ENCODE data around the gene MAGI1. TPM values are rescaled to one million over a fixed set of nuclear protein-coding genes. Genes with fewer than 3 reads are reported as not detected.

MAGI1 gene
- total RNA-seq, 1 experiment from 2014 or later = 58.2 TPM

DNA sequence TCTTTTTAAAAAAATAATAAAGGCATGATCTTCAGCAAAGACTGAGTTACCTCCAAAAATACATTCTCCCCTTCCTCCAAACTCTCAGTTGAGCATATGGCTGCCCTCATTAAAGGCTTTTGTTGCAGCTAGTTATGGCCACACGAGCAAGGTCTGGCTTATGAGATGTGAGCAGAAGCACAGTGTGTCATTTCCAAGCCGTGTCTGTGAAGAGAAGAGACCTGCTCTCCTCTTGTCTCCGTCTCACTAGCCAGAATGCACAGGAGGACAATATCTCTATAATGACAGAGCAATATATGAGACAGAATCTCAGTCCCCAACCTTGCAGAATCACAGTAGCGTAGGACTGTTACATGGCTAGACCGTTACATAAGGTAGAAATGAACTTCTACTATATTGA lies 152.3 kb downstream of the MAGI1 start:
- TF ChIP-seq ZNF396 (CRISPR knock-in tag; IDR thresholded peaks at IDR 0.05; ENCODE audit: borderline replicate concordance) = no peak
- TF ChIP-seq, protein P1, sequence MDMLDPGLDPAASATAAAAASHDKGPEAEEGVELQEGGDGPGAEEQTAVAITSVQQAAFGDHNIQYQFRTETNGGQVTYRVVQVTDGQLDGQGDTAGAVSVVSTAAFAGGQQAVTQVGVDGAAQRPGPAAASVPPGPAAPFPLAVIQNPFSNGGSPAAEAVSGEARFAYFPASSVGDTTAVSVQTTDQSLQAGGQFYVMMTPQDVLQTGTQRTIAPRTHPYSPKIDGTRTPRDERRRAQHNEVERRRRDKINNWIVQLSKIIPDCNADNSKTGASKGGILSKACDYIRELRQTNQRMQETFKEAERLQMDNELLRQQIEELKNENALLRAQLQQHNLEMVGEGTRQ (CRISPR knock-in tag; IDR thresholded peaks at IDR 0.05) = no peak
- TF ChIP-seq SMAD3 (CRISPR knock-in tag; IDR thresholded peaks at IDR 0.05; ENCODE audit: borderline replicate concordance) = no peak
- TF ChIP-seq ZBTB21 (CRISPR knock-in tag; IDR thresholded peaks at IDR 0.05; ENCODE audit: borderline replicate concordance) = no peak
- TF ChIP-seq, protein P2, sequence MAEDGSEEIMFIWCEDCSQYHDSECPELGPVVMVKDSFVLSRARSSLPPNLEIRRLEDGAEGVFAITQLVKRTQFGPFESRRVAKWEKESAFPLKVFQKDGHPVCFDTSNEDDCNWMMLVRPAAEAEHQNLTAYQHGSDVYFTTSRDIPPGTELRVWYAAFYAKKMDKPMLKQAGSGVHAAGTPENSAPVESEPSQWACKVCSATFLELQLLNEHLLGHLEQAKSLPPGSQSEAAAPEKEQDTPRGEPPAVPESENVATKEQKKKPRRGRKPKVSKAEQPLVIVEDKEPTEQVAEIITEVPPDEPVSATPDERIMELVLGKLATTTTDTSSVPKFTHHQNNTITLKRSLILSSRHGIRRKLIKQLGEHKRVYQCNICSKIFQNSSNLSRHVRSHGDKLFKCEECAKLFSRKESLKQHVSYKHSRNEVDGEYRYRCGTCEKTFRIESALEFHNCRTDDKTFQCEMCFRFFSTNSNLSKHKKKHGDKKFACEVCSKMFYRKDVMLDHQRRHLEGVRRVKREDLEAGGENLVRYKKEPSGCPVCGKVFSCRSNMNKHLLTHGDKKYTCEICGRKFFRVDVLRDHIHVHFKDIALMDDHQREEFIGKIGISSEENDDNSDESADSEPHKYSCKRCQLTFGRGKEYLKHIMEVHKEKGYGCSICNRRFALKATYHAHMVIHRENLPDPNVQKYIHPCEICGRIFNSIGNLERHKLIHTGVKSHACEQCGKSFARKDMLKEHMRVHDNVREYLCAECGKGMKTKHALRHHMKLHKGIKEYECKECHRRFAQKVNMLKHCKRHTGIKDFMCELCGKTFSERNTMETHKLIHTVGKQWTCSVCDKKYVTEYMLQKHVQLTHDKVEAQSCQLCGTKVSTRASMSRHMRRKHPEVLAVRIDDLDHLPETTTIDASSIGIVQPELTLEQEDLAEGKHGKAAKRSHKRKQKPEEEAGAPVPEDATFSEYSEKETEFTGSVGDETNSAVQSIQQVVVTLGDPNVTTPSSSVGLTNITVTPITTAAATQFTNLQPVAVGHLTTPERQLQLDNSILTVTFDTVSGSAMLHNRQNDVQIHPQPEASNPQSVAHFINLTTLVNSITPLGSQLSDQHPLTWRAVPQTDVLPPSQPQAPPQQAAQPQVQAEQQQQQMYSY (CRISPR knock-in tag; IDR thresholded peaks at IDR 0.05) = no peak
- TF ChIP-seq, protein P3, sequence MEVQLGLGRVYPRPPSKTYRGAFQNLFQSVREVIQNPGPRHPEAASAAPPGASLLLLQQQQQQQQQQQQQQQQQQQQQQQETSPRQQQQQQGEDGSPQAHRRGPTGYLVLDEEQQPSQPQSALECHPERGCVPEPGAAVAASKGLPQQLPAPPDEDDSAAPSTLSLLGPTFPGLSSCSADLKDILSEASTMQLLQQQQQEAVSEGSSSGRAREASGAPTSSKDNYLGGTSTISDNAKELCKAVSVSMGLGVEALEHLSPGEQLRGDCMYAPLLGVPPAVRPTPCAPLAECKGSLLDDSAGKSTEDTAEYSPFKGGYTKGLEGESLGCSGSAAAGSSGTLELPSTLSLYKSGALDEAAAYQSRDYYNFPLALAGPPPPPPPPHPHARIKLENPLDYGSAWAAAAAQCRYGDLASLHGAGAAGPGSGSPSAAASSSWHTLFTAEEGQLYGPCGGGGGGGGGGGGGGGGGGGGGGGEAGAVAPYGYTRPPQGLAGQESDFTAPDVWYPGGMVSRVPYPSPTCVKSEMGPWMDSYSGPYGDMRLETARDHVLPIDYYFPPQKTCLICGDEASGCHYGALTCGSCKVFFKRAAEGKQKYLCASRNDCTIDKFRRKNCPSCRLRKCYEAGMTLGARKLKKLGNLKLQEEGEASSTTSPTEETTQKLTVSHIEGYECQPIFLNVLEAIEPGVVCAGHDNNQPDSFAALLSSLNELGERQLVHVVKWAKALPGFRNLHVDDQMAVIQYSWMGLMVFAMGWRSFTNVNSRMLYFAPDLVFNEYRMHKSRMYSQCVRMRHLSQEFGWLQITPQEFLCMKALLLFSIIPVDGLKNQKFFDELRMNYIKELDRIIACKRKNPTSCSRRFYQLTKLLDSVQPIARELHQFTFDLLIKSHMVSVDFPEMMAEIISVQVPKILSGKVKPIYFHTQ (CRISPR knock-in tag; IDR thresholded peaks at IDR 0.05) = no peak
- Mint-ChIP-seq H3K4me3 (no peak overlapping the region), H3K27me3 (ENCODE audit: low read depth) (no peaks in the 10 kb centered on the region), H3K27ac (no peak overlapping the region), H3K4me1 (peaks cover 48% of the 10 kb centered on the region), H3K9me3 (peaks cover 8% of the 10 kb centered on the region; the same call in 1 of the 2 replicates), H3K36me3 (no peaks in the 10 kb centered on the region)
- no peak for DNase-seq (ENCODE audit: low spot score)
- CTCF ChIA-PET = no interaction called here
- ATAC-seq = no peak
- POLR2A ChIA-PET = no interaction called here

DNA sequence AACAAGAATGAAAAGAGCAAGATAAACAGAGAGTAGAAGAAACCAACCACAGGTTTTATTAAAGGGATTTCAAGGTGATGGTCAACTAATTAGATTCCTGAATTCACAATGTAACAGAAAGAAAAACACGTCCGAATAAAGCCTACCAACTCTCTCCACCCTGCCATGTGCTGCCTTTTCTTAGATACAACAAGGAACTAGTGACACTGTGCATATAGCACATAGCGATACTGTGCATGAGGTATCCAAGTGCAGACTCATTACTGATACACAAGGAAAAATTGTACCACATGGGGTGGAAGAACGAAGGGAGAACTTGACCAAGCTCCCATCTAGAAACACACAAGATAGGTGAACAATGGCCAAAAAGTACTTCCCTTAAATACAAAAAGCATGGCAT lies 154.6 kb downstream of the MAGI1 start:
- no peaks in the 10 kb centered on the region for H3K27me3 Mint-ChIP-seq (ENCODE audit: low read depth)
- ATAC-seq (no peak), DNase-seq (ENCODE audit: low spot score) (no peak)
- ChIA-PET CTCF (interaction anchor here (0.6 kb wide), 1 partner anchor 64 kb away, joined by 4 read pairs; no protein-coding TSS in a partner anchor), POLR2A (no interaction called here)
- peaks cover 43% of the 10 kb centered on the region for H3K4me1 Mint-ChIP-seq
- H3K27ac Mint-ChIP-seq = peak overlapping the region; percentile 35
- no peaks in the 10 kb centered on the region for H3K36me3 Mint-ChIP-seq
- H3K4me3 Mint-ChIP-seq = no peak overlapping the region
- 0 out of 2 replicates have a peak, but pooled peaks cover 3% of the 10 kb centered on the region for H3K9me3 Mint-ChIP-seq
- TF ChIP-seq TP53 (CRISPR knock-in tag; IDR thresholded peaks at IDR 0.05) = no peak
- no peak for TF ChIP-seq ETV6 (CRISPR knock-in tag; IDR thresholded peaks at IDR 0.05)
- TF ChIP-seq, protein P4, sequence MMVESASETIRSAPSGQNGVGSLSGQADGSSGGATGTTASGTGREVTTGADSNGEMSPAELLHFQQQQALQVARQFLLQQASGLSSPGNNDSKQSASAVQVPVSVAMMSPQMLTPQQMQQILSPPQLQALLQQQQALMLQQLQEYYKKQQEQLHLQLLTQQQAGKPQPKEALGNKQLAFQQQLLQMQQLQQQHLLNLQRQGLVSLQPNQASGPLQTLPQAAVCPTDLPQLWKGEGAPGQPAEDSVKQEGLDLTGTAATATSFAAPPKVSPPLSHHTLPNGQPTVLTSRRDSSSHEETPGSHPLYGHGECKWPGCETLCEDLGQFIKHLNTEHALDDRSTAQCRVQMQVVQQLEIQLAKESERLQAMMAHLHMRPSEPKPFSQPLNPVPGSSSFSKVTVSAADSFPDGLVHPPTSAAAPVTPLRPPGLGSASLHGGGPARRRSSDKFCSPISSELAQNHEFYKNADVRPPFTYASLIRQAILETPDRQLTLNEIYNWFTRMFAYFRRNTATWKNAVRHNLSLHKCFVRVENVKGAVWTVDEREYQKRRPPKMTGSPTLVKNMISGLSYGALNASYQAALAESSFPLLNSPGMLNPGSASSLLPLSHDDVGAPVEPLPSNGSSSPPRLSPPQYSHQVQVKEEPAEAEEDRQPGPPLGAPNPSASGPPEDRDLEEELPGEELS (CRISPR knock-in tag; IDR thresholded peaks at IDR 0.05) = no peak
- TF ChIP-seq, protein P5, sequence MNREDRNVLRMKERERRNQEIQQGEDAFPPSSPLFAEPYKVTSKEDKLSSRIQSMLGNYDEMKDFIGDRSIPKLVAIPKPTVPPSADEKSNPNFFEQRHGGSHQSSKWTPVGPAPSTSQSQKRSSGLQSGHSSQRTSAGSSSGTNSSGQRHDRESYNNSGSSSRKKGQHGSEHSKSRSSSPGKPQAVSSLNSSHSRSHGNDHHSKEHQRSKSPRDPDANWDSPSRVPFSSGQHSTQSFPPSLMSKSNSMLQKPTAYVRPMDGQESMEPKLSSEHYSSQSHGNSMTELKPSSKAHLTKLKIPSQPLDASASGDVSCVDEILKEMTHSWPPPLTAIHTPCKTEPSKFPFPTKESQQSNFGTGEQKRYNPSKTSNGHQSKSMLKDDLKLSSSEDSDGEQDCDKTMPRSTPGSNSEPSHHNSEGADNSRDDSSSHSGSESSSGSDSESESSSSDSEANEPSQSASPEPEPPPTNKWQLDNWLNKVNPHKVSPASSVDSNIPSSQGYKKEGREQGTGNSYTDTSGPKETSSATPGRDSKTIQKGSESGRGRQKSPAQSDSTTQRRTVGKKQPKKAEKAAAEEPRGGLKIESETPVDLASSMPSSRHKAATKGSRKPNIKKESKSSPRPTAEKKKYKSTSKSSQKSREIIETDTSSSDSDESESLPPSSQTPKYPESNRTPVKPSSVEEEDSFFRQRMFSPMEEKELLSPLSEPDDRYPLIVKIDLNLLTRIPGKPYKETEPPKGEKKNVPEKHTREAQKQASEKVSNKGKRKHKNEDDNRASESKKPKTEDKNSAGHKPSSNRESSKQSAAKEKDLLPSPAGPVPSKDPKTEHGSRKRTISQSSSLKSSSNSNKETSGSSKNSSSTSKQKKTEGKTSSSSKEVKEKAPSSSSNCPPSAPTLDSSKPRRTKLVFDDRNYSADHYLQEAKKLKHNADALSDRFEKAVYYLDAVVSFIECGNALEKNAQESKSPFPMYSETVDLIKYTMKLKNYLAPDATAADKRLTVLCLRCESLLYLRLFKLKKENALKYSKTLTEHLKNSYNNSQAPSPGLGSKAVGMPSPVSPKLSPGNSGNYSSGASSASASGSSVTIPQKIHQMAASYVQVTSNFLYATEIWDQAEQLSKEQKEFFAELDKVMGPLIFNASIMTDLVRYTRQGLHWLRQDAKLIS (CRISPR knock-in tag; IDR thresholded peaks at IDR 0.05; ENCODE audit: borderline replicate concordance) = no peak
- no peak for TF ChIP-seq CREM (CRISPR knock-in tag; IDR thresholded peaks at IDR 0.05)
- no peak for TF ChIP-seq RELA (CRISPR knock-in tag; IDR thresholded peaks at IDR 0.05; ENCODE audit: borderline replicate concordance)
- no peak for TF ChIP-seq NR3C1 (CRISPR knock-in tag; conservative IDR thresholded peaks at IDR 0.05; ENCODE audit: low read depth)
- TF ChIP-seq OVOL2 (CRISPR knock-in tag; IDR thresholded peaks at IDR 0.05; ENCODE audit: borderline replicate concordance) = no peak
- TF ChIP-seq ZNF219 (CRISPR knock-in tag; IDR thresholded peaks at IDR 0.05; ENCODE audit: borderline replicate concordance) = no peak
- TF ChIP-seq, protein P6, sequence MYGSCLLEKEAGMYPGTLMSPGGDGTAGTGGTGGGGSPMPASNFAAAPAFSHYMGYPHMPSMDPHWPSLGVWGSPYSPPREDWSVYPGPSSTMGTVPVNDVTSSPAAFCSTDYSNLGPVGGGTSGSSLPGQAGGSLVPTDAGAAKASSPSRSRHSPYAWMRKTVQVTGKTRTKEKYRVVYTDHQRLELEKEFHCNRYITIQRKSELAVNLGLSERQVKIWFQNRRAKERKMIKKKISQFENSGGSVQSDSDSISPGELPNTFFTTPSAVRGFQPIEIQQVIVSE (CRISPR knock-in tag; IDR thresholded peaks at IDR 0.05; ENCODE audit: borderline replicate concordance) = no peak
- TF ChIP-seq, protein P7, sequence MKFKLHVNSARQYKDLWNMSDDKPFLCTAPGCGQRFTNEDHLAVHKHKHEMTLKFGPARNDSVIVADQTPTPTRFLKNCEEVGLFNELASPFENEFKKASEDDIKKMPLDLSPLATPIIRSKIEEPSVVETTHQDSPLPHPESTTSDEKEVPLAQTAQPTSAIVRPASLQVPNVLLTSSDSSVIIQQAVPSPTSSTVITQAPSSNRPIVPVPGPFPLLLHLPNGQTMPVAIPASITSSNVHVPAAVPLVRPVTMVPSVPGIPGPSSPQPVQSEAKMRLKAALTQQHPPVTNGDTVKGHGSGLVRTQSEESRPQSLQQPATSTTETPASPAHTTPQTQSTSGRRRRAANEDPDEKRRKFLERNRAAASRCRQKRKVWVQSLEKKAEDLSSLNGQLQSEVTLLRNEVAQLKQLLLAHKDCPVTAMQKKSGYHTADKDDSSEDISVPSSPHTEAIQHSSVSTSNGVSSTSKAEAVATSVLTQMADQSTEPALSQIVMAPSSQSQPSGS (CRISPR knock-in tag; IDR thresholded peaks at IDR 0.05; ENCODE audit: borderline replicate concordance, low read depth) = no peak
- TF ChIP-seq HMGA2 (CRISPR knock-in tag; IDR thresholded peaks at IDR 0.05) = no peak
- no peak for TF ChIP-seq EMX1 (CRISPR knock-in tag; IDR thresholded peaks at IDR 0.05)

All from WTC11 (cell line).